K562 (cell line): ENCODE data around the gene PTH1R. TPM values are rescaled to one million over a fixed set of nuclear protein-coding genes. Genes with fewer than 3 reads are reported as not detected.

Experiments
- ATAC-seq: fragments of 200-7000 bp; cut with Tn5 transposase; 3 replicates; pipeline ENCODE4 v1.9.1; 2020; ENCODE audit warnings: moderate library complexity
- BruUV-seq: library from RNA; stranded (reverse); fragments of 400-500 nt; replicated peaks from 2 replicates; lab custom pipeline; 2021; lab: Mats Ljungman, UMichigan
- CTCF ChIA-PET: fragments of 300-600 bp; formaldehyde crosslinking; extraction: SDS; loops from one replicate; lab custom pipeline; 2021; ENCODE audit warnings: low intra/inter-chr PET ratio; lab: Yijun Ruan, JAX
- POLR2A ChIA-PET: fragments of 300-600, 350-650 bp; sonication (Branson Sonifier 250); formaldehyde crosslinking; extraction: SDS; loops from one replicate; lab custom pipeline; 2021; ENCODE audit warnings: antibody characterized with exemption, inconsistent platforms; lab: Yijun Ruan, JAX
- DNase-seq, 4 experiments: peaks; one replicate each; pipeline versions ENCODE4 v3.0.0 to v3.0.0-alpha.2; 2011 to 2018; ENCODE audit warnings: low spot score in 3 of 4, mixed read lengths in 3 of 4; ENCODE audit errors: extremely low read depth in 1 of 4
- FAIRE-seq: peaks from 2 replicates; lab custom pipeline; 2011; peaks lifted over from hg19 to GRCh38; lab: Jason Lieb, UNC
- H2AFZ ChIP-seq: 2 replicates; pipeline ENCODE4 v1.6.0; 2011; ENCODE audit warnings: low read depth, low read length, control low read depth, inconsistent platforms
- H3K27ac ChIP-seq: fragments of 200-600 bp; 3 replicates; pipeline ENCODE4 v1.8.0; 2011; ENCODE audit warnings: low read depth, mild to moderate bottlenecking, control low read depth, inconsistent platforms, low read length, moderate library complexity, mixed read lengths; ENCODE audit errors: extremely low read depth
- H3K27me3 ChIP-seq, 2 experiments: fragments of 300-600 bp in 1 of 2; 2 replicates in 1 of 2; 3 replicates in 1 of 2; pipeline versions ENCODE4 v1.6.0 to v1.8.0; 2011; ENCODE audit warnings: inconsistent platforms in 2 of 2, low read length in 2 of 2, mild to moderate bottlenecking in 1 of 2, mixed read lengths in 1 of 2, moderate library complexity in 1 of 2; ENCODE audit not compliant: control insufficient read depth in 2 of 2, insufficient read depth in 2 of 2
- H3K36me3 ChIP-seq: fragments of 300-600 bp; 3 replicates; pipeline ENCODE4 v1.8.0; 2011; ENCODE audit warnings: mild to moderate bottlenecking, low read length, inconsistent platforms; ENCODE audit not compliant: control insufficient read depth, insufficient read depth
- H3K4me1 ChIP-seq, 2 experiments: fragments of 200-600 bp in 1 of 2; replicated peaks in 1 of 2; 2 replicates in 1 of 2; 3 replicates in 1 of 2; pipeline versions ENCODE4 v1.5.1 to v1.8.0; 2011; ENCODE audit warnings: inconsistent platforms in 2 of 2, low read length in 2 of 2, mild to moderate bottlenecking in 1 of 2, mixed read lengths in 1 of 2, moderate library complexity in 1 of 2; ENCODE audit not compliant: control insufficient read depth in 2 of 2, insufficient read depth in 2 of 2
- H3K4me2 ChIP-seq: 2 replicates; pipeline ENCODE4 v1.6.1; 2011; ENCODE audit warnings: low read length, control low read depth, inconsistent platforms, mixed read lengths; ENCODE audit not compliant: insufficient read depth
- H3K4me3 ChIP-seq: fragments of 200-600 bp; sonication (generic), shearing (Covaris generic); 2 replicates; pipeline ENCODE4 v1.5.1; 2016; ENCODE audit warnings: control low read depth, inconsistent platforms
- H3K79me2 ChIP-seq: fragments of 200-600 bp; 3 replicates; pipeline ENCODE4 v1.8.0; 2011; ENCODE audit warnings: low read length, inconsistent platforms; ENCODE audit not compliant: control insufficient read depth, insufficient read depth
- H3K9ac ChIP-seq, 2 experiments: 2 replicates each; pipeline versions ENCODE4 v1.6.0 to v1.6.1; 2011; ENCODE audit warnings: low read depth in 2 of 2, low read length in 2 of 2, control low read depth in 1 of 2, inconsistent platforms in 1 of 2, mild to moderate bottlenecking in 1 of 2, mixed read lengths in 1 of 2; ENCODE audit not compliant: insufficient read depth in 1 of 2
- H3K9me1 ChIP-seq: one replicate; pipeline ENCODE4 v1.6.0; 2011; ENCODE audit warnings: inconsistent platforms, mild to moderate bottlenecking, low read length, moderate library complexity; ENCODE audit not compliant: control insufficient read depth, insufficient read depth
- H3K9me3 ChIP-seq: replicated peaks from 2 replicates; pipeline ENCODE4 v1.5.1; 2011; ENCODE audit warnings: low read depth, low read length, inconsistent platforms; ENCODE audit not compliant: control insufficient read depth, insufficient read depth
- H4K20me1 ChIP-seq: replicated peaks from 2 replicates; pipeline ENCODE4 v1.6.1; 2011; ENCODE audit warnings: low read length, inconsistent platforms, mixed read lengths; ENCODE audit not compliant: control insufficient read depth, insufficient read depth
- BHLHE40 ChIP-seq: IDR thresholded peaks from 2 replicates; pipeline ENCODE4 v1.6.1; 2011; ENCODE audit warnings: low read length, improper control_type of control experiment
- CBX8 ChIP-seq: fragments of 200-600 bp; sonication (generic); IDR thresholded peaks from 2 replicates; pipeline ENCODE4 v1.6.1; 2012; ENCODE audit warnings: borderline replicate concordance, mixed run types, low read depth, mild to moderate bottlenecking, moderate library complexity, mixed read lengths, low read length, control low read depth, inconsistent platforms; ENCODE audit not compliant: poor library complexity, severe bottlenecking; ENCODE audit errors: extremely low read depth
- CCNT2 ChIP-seq: IDR thresholded peaks from 2 replicates; pipeline ENCODE4 v1.6.1; 2011; ENCODE audit warnings: borderline replicate concordance, low read depth, mild to moderate bottlenecking, moderate library complexity, mixed read lengths, low read length; ENCODE audit not compliant: insufficient read length; ENCODE audit errors: extremely low read depth
- CHD2 ChIP-seq: IDR thresholded peaks from 2 replicates; pipeline ENCODE4 v1.6.1; 2011; ENCODE audit warnings: low read depth, low read length
- EGR1 ChIP-seq: fragments of 450-650 bp; conservative IDR thresholded peaks from 2 replicates; pipeline ENCODE4 v1.6.1; 2017; ENCODE audit warnings: mild to moderate bottlenecking
- L3MBTL2 ChIP-seq: fragments of 450-650 bp; IDR thresholded peaks from 2 replicates; pipeline ENCODE4 v1.6.1; 2016; ENCODE audit warnings: mild to moderate bottlenecking, moderate library complexity
- NFIX ChIP-seq: fragments of 250-450 bp; sonication (Bioruptor Pico); IDR thresholded peaks from 2 replicates; pipeline ENCODE4 v1.4.0; 2020; ENCODE audit warnings: low read depth, mild to moderate bottlenecking, moderate library complexity
- WGBS: fragments of 100-300 bp; shearing (Covaris generic); methylation state at CpG from one replicate; pipeline ENCODE4 v1.1.6; 2016; ENCODE audit warnings: low coverage, mixed read lengths; ENCODE audit not compliant: insufficient coverage; ENCODE audit errors: missing lambda C conversion rate; 5-methylcytosine and 5-hydroxymethylcytosine counted together
- in situ Hi-C: fragments of 300-500 bp; cut with MboI; formaldehyde crosslinking; loops from 4 replicates; pipeline ENCODE4 v1.15.0; 2018; ENCODE audit warnings: inconsistent platforms, mixed read lengths
- intact Hi-C: fragments of 100-400 bp; cut with micrococcal nuclease; formaldehyde crosslinking; loops from 2 replicates; pipeline ENCODE4 v1.14.2; 2022
- polyA plus RNA-seq, 8 experiments: library from polyadenylated mRNA; depleted of rRNA in 4 of 8; stranded (reverse) in 5 of 8; unstranded in 3 of 8; fragments of >200 nt; fragmentation: Nextera tagmentation in 2 of 8; fragmentation: Illumina TruSeq in 1 of 8; extraction: Ambion mirVana in 2 of 8; extraction: Trizol in 1 of 8; gene quantifications; 2 replicates each; pipeline versions ENCODE4 v1.2.1 to v1.2.3, GENCODE V29; 2011 to 2014; ENCODE audit warnings: inconsistent platforms in 1 of 8, missing spikeins in 1 of 8
- total RNA-seq, 7 experiments: library from RNA; depleted of rRNA in 6 of 7; stranded (reverse); fragments of >200 nt in 6 of 7; fragmentation: Illumina TruSeq in 2 of 7; extraction: Trizol in 2 of 7; gene quantifications; 2 replicates each; pipeline versions ENCODE4 v1.2.1 to v1.2.3, GENCODE V29; 2011 to 2021; ENCODE audit warnings: low replicate concordance in 1 of 7
- TF ChIP-seq, protein P1 (sequence below): fragments of 450-650 bp; IDR thresholded peaks from 2 replicates; pipeline ENCODE4 v1.6.1; 2018; ENCODE audit warnings: mild to moderate bottlenecking, low read depth; ENCODE audit not compliant: partially characterized antibody
- TF ChIP-seq, protein P2 (sequence below): fragments of 450-650 bp; formaldehyde crosslinking; IDR thresholded peaks from 2 replicates; pipeline ENCODE4 v1.4.0; 2020; ENCODE audit warnings: mild to moderate bottlenecking, mixed read lengths
- TF ChIP-seq, protein P3 (sequence below): sonication (generic); formaldehyde crosslinking; IDR thresholded peaks from 2 replicates; pipeline ENCODE4 v1.9.0; 2022; ENCODE audit warnings: mild to moderate bottlenecking, missing genetic modification reagents
- TF ChIP-seq, protein P4 (sequence below), 2 experiments: IDR thresholded peaks; 2 replicates each; pipeline ENCODE4 v1.6.1; 2011; ENCODE audit warnings: borderline replicate concordance in 1 of 2, control low read depth in 1 of 2, low read depth in 1 of 2, low read length in 1 of 2, mild to moderate bottlenecking in 1 of 2, mixed read lengths in 1 of 2, moderate library complexity in 1 of 2; ENCODE audit not compliant: insufficient read depth in 1 of 2, insufficient read length in 1 of 2, poor library complexity in 1 of 2, severe bottlenecking in 1 of 2; ENCODE audit errors: extremely low read depth in 1 of 2

PTH1R gene
- total and polyA plus RNA-seq, 9 of the 15 experiments (the other 6 are each of a cell fraction or from before 2014, with no cell fraction given) = not detected

DNA sequence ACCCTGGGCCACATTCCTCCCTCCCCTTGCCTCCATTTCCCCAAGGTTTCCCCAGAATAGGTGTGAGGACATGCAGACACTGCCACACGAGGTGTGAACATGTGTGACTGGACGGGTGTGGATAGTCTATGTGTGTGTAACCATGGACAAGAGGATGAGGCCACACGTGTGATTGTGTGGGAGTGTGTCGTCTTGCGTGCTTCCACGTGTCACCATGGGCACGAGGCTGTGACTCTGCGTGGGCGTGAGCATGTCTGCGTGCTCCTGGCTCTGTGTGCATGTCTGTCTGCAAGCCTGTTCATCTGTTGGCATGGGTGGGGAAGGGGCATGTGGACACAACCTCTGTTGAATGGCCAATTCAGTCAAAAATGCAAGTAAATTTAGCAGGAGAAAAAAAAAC lies 8.1 kb upstream of the PTH1R start:
- Histone ChIP-seq H2AFZ (no peak overlapping the region), H3K36me3 (no peaks in the 10 kb centered on the region), H3K4me2 (no peak overlapping the region), H3K79me2 (no peaks in the 10 kb centered on the region), H3K4me3 (no peak overlapping the region), H3K4me1 (peaks cover 0 to 15% of the 10 kb centered on the region in 2 experiments; a peak in 1 of 5 replicates), H3K27me3 (peaks cover 19 to 65% of the 10 kb centered on the region in 2 experiments), H4K20me1 (peaks cover 26% of the 10 kb centered on the region), H3K27ac (no peak overlapping the region), H3K9ac (peak overlapping the region in 1 of 2 experiments; percentile 76; a peak in 2 of 4 replicates), H3K9me1 (no peaks in the 10 kb centered on the region), H3K9me3 (no peaks in the 10 kb centered on the region)
- intact Hi-C loops (loop anchor here (10.0 kb wide), 1 partner anchor 505 kb away; no protein-coding TSS in a partner anchor), in situ Hi-C loops (no loop called here)
- BruUV-seq = no TSS peak
- DNase-seq = no peak
- POLR2A ChIA-PET = interaction anchor here (0.7 kb wide), 1 partner anchor 12 kb away, joined by 3 read pairs; no protein-coding TSS in a partner anchor
- CTCF ChIA-PET = interaction anchor here (0.8 kb wide), 1 partner anchor 39 kb away, joined by 3 read pairs; no protein-coding TSS in a partner anchor
- TF ChIP-seq, protein P1, sequence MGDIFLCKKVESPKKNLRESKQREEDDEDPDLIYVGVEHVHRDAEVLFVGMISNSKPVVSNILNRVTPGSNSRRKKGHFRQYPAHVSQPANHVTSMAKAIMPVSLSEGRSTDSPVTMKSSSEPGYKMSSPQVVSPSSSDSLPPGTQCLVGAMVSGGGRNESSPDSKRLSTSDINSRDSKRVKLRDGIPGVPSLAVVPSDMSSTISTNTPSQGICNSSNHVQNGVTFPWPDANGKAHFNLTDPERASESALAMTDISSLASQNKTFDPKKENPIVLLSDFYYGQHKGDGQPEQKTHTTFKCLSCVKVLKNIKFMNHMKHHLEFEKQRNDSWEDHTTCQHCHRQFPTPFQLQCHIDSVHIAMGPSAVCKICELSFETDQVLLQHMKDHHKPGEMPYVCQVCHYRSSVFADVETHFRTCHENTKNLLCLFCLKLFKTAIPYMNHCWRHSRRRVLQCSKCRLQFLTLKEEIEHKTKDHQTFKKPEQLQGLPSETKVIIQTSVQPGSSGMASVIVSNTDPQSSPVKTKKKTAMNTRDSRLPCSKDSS = no peak
- peak; percentile 49; the same call in 1 of the 2 replicates for TF ChIP-seq BHLHE40
- no peak for TF ChIP-seq CCNT2
- TF ChIP-seq, protein P2, sequence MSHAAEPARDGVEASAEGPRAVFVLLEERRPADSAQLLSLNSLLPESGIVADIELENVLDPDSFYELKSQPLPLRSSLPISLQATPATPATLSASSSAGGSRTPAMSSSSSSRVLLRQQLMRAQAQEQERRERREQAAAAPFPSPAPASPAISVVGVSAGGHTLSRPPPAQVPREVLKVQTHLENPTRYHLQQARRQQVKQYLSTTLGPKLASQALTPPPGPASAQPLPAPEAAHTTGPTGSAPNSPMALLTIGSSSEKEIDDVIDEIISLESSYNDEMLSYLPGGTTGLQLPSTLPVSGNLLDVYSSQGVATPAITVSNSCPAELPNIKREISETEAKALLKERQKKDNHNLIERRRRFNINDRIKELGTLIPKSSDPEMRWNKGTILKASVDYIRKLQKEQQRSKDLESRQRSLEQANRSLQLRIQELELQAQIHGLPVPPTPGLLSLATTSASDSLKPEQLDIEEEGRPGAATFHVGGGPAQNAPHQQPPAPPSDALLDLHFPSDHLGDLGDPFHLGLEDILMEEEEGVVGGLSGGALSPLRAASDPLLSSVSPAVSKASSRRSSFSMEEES = no peak
- TF ChIP-seq, protein P3, sequence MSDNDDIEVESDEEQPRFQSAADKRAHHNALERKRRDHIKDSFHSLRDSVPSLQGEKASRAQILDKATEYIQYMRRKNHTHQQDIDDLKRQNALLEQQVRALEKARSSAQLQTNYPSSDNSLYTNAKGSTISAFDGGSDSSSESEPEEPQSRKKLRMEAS (CRISPR knock-in tag) = peak; percentile 55; the same call in 1 of the 2 replicates
- TF ChIP-seq EGR1 = peak; percentile 88
- TF ChIP-seq NFIX (CRISPR knock-in tag) = no peak
- no peak for TF ChIP-seq CHD2
- peak; percentile 69 for TF ChIP-seq L3MBTL2
- no peak for TF ChIP-seq CBX8
- TF ChIP-seq, protein P4, sequence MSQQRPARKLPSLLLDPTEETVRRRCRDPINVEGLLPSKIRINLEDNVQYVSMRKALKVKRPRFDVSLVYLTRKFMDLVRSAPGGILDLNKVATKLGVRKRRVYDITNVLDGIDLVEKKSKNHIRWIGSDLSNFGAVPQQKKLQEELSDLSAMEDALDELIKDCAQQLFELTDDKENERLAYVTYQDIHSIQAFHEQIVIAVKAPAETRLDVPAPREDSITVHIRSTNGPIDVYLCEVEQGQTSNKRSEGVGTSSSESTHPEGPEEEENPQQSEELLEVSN (IDR thresholded peaks at IDR 0.05; ENCODE audit: borderline replicate concordance in 1 of 2, extremely low read depth in 1 of 2, insufficient read depth in 1 of 2, insufficient read length in 1 of 2, low read depth in 1 of 2, low read length in 1 of 2, poor library complexity in 1 of 2, severe bottlenecking in 1 of 2) = peak; percentile 58 to 66
- FAIRE-seq = no peak
- ATAC-seq = no peak
- under 1% methylated on average over 10 of the region's 10 CpGs for WGBS
